ENCODE results near the gene PAAF1.

PAAF1 gene

DNA sequence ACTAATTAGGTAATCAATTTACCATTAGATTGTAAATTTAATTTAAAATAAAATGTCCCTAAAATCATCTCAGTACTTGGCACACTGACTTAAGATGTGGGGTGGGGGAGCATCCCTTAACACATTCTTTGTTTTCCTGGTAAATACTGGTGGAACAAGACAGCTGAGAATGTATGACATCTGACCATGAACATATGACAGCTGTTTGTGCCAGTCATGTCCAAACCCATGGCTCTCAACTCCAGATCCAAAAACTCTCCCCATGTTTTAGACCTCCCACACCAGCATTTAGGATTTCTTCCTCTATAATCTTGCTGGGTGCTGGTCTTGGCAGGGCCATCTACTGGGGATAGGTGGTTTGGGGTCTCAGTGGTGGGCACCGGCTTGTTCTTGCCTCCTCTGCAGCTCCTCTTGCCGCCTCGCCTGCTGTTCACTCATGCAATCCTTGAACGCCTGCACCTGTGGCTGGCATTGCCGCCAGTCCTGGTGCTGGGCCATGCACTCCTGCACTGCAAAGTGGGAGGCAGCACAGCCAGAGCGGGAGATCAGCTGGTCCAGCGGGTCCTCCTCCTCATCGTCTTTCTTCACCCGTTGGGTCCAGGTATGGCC lies 3.9 kb upstream of the PAAF1 start:
- no peak overlapping the region for H4K91ac ChIP-seq (ENCODE audit: low read depth, low read length)
- peaks cover 7% of the 10 kb centered on the region for H3K79me2 ChIP-seq (ENCODE audit: control insufficient read depth, insufficient read depth, low read length, poor library complexity)
- no peak overlapping the region for H3K9ac ChIP-seq (ENCODE audit: low read length)
- H3K23ac ChIP-seq (ENCODE audit: low read length): no peak overlapping the region
- H3K4me1 ChIP-seq (ENCODE audit: control insufficient read depth in 1 of 2, insufficient read depth in 2 of 2, low read length in 2 of 2): peaks cover 2 to 6% of the 10 kb centered on the region in 2 experiments
- no peak overlapping the region for H2AK5ac ChIP-seq (ENCODE audit: low read length)
- DNase-seq: no peak
- H4K12ac ChIP-seq (ENCODE audit: low read depth, low read length): no peak overlapping the region
- no peak overlapping the region for H2BK5ac ChIP-seq (ENCODE audit: low read depth, low read length, poor library complexity)
- H3K4me3 ChIP-seq (ENCODE audit: low read depth, low read length): no peak overlapping the region
- peaks cover 10% of the 10 kb centered on the region for H3K79me1 ChIP-seq (ENCODE audit: low read length)
- peaks cover 15% of the 10 kb centered on the region in 2 experiments for H3K36me3 ChIP-seq (ENCODE audit: control insufficient read depth in 1 of 2, insufficient read depth in 2 of 2, low read length in 2 of 2)
- H3K4me2 ChIP-seq (ENCODE audit: low read length): no peak overlapping the region
- H3K18ac ChIP-seq (ENCODE audit: low read length): peak overlapping the region; percentile 48
- H2BK120ac ChIP-seq (ENCODE audit: insufficient read depth, low read length, poor library complexity): no peak overlapping the region
- no peak overlapping the region for H3K27ac ChIP-seq (ENCODE audit: low read depth, low read length)
- no peaks in the 10 kb centered on the region for H3K9me3 ChIP-seq (ENCODE audit: insufficient read depth, low read depth, low read length)
- no peak overlapping the region for H2AFZ ChIP-seq (ENCODE audit: insufficient read depth, low read length, poor library complexity)
- no peaks in the 10 kb centered on the region for H3K27me3 ChIP-seq (ENCODE audit: insufficient read depth, low read length)
- H4K8ac ChIP-seq (ENCODE audit: low read depth, low read length): no peak overlapping the region
- H3K4ac ChIP-seq (ENCODE audit: low read depth, low read length): no peak overlapping the region
- WGBS (ENCODE audit: extremely low coverage, insufficient coverage, insufficient read length): no CpG with 5 or more reads among the region's 9 CpGs
- no peak overlapping the region for H2BK12ac ChIP-seq (ENCODE audit: low read length)
- H3K14ac ChIP-seq (ENCODE audit: low read length): no peak overlapping the region

DNA sequence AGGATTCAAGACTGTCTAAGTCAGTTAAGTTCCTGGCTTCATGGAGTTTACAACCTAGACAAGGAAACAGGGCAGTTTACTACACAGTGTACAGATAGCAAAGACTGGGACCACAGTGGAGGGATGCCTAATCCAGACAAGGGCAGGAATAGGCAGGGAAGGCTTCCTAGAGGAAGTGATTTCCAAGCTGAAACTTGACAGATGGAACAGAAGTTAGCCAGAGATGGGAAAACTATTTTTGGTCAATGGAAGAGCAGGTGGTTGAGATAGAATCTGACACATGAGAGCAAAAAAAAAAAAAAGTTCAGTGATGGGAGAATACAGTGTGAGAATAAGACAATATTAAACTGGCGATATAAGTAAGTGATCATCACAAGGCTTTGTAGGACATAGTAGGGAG lies 1.4 kb upstream of the PAAF1 start:
- no peak overlapping the region for H4K91ac ChIP-seq (ENCODE audit: low read depth, low read length)
- no peak overlapping the region for H4K8ac ChIP-seq (ENCODE audit: low read depth, low read length)
- H3K27ac ChIP-seq (ENCODE audit: low read depth, low read length): no peak overlapping the region
- H3K18ac ChIP-seq (ENCODE audit: low read length): no peak overlapping the region
- H2BK120ac ChIP-seq (ENCODE audit: insufficient read depth, low read length, poor library complexity): no peak overlapping the region
- H3K14ac ChIP-seq (ENCODE audit: low read length): no peak overlapping the region
- H4K12ac ChIP-seq (ENCODE audit: low read depth, low read length): no peak overlapping the region
- peaks cover 15% of the 10 kb centered on the region in 2 experiments for H3K36me3 ChIP-seq (ENCODE audit: control insufficient read depth in 1 of 2, insufficient read depth in 2 of 2, low read length in 2 of 2)
- H2AFZ ChIP-seq (ENCODE audit: insufficient read depth, low read length, poor library complexity): no peak overlapping the region
- no peak overlapping the region for H3K4ac ChIP-seq (ENCODE audit: low read depth, low read length)
- DNase-seq: no peak
- H3K23ac ChIP-seq (ENCODE audit: low read length): no peak overlapping the region
- H2AK5ac ChIP-seq (ENCODE audit: low read length): no peak overlapping the region
- peaks cover 2% of the 10 kb centered on the region for H3K9me3 ChIP-seq (ENCODE audit: insufficient read depth, low read depth, low read length)
- peaks cover 10% of the 10 kb centered on the region for H3K79me1 ChIP-seq (ENCODE audit: low read length)
- no peak overlapping the region for H2BK5ac ChIP-seq (ENCODE audit: low read depth, low read length, poor library complexity)
- peak overlapping the region; percentile 70 for H3K4me2 ChIP-seq (ENCODE audit: low read length)
- H3K4me3 ChIP-seq (ENCODE audit: low read depth, low read length): no peak overlapping the region
- peaks cover 7% of the 10 kb centered on the region for H3K79me2 ChIP-seq (ENCODE audit: control insufficient read depth, insufficient read depth, low read length, poor library complexity)
- H3K4me1 ChIP-seq (ENCODE audit: control insufficient read depth in 1 of 2, insufficient read depth in 2 of 2, low read length in 2 of 2): peaks cover 2 to 6% of the 10 kb centered on the region in 2 experiments
- no CpG with 5 or more reads among the region's 1 CpG for WGBS (ENCODE audit: extremely low coverage, insufficient coverage, insufficient read length)
- H2BK12ac ChIP-seq (ENCODE audit: low read length): no peak overlapping the region
- no peak overlapping the region for H3K9ac ChIP-seq (ENCODE audit: low read length)
- no peaks in the 10 kb centered on the region for H3K27me3 ChIP-seq (ENCODE audit: insufficient read depth, low read length)

DNA sequence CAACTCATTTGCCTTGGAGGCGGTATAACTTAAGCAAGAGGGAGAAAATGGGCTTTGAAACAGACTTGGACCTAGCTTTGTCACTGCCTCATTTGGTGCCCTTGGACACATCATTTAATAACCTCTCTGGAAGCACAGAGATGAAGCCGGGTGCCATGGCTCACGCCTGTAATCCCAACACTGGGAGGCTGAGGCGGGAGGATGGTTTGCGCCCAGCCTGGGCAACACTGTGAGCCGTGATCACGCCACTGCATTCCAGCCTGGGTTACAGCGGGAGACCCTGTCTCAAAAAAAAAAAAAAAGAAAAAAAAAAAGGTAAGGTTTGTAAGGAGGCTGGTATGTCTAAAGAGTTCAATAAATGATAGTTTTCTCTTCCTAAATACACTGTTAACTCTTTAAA lies 959 bp upstream of the PAAF1 start:
- Histone ChIP-seq H3K79me1 (ENCODE audit: low read length) (peaks cover 10% of the 10 kb centered on the region), H3K4me2 (ENCODE audit: low read length) (peak overlapping the region; percentile 70), H4K91ac (ENCODE audit: low read depth, low read length) (peak overlapping the region; percentile 9), H3K18ac (ENCODE audit: low read length) (peak overlapping the region; percentile 23), H3K4me1 (ENCODE audit: control insufficient read depth in 1 of 2, insufficient read depth in 2 of 2, low read length in 2 of 2) (peaks cover 2 to 6% of the 10 kb centered on the region in 2 experiments), H2AK5ac (ENCODE audit: low read length) (no peak overlapping the region), H3K23ac (ENCODE audit: low read length) (no peak overlapping the region), H3K14ac (ENCODE audit: low read length) (peak overlapping the region; percentile 28), H2BK120ac (ENCODE audit: insufficient read depth, low read length, poor library complexity) (no peak overlapping the region), H3K9ac (ENCODE audit: low read length) (no peak overlapping the region), H3K4ac (ENCODE audit: low read depth, low read length) (peak overlapping the region; percentile 41), H3K36me3 (ENCODE audit: control insufficient read depth in 1 of 2, insufficient read depth in 2 of 2, low read length in 2 of 2) (peaks cover 15% of the 10 kb centered on the region in 2 experiments), H3K9me3 (ENCODE audit: insufficient read depth, low read depth, low read length) (peaks cover 2% of the 10 kb centered on the region), H4K8ac (ENCODE audit: low read depth, low read length) (peak overlapping the region; percentile 55), H3K79me2 (ENCODE audit: control insufficient read depth, insufficient read depth, low read length, poor library complexity) (peaks cover 7% of the 10 kb centered on the region), H3K27ac (ENCODE audit: low read depth, low read length) (no peak overlapping the region), H2AFZ (ENCODE audit: insufficient read depth, low read length, poor library complexity) (no peak overlapping the region), H2BK12ac (ENCODE audit: low read length) (no peak overlapping the region), H3K27me3 (ENCODE audit: insufficient read depth, low read length) (no peaks in the 10 kb centered on the region), H2BK5ac (ENCODE audit: low read depth, low read length, poor library complexity) (no peak overlapping the region), H4K12ac (ENCODE audit: low read depth, low read length) (peak overlapping the region; percentile 20), H3K4me3 (ENCODE audit: low read depth, low read length) (peak overlapping the region; percentile 63)
- no CpG with 5 or more reads among the region's 8 CpGs for WGBS (ENCODE audit: extremely low coverage, insufficient coverage, insufficient read length)
- no peak for DNase-seq

DNA sequence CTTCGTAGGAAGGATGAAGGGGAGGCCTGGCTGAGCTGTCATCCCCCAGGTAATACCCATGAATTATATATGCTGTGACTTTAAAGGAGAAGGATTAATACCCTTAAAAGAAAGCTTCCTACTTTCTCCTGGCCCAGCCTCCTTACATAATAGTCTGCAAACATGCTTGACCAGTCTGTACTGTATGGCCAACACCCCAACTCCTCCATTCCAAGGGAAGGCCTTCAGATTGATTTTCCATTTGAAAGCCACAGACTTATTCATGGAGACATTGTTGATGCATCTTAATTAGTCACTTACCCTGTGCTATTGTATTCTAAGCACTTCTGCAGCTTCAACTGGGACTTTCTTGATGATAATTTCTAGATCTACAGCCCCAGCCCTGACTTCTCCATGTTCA lies 2.0 kb downstream of the PAAF1 start:
- Histone ChIP-seq H3K18ac (ENCODE audit: low read length) (no peak overlapping the region), H2BK120ac (ENCODE audit: insufficient read depth, low read length, poor library complexity) (no peak overlapping the region), H3K36me3 (ENCODE audit: control insufficient read depth in 1 of 2, insufficient read depth in 2 of 2, low read length in 2 of 2) (peaks cover 0 to 6% of the 10 kb centered on the region in 2 experiments), H3K4ac (ENCODE audit: low read depth, low read length) (no peak overlapping the region), H3K14ac (ENCODE audit: low read length) (no peak overlapping the region), H3K23ac (ENCODE audit: low read length) (no peak overlapping the region), H3K79me1 (ENCODE audit: low read length) (peaks cover 10% of the 10 kb centered on the region), H2AK5ac (ENCODE audit: low read length) (no peak overlapping the region), H3K4me2 (ENCODE audit: low read length) (no peak overlapping the region), H4K91ac (ENCODE audit: low read depth, low read length) (no peak overlapping the region), H2BK12ac (ENCODE audit: low read length) (no peak overlapping the region), H3K79me2 (ENCODE audit: control insufficient read depth, insufficient read depth, low read length, poor library complexity) (peaks cover 7% of the 10 kb centered on the region), H3K9me3 (ENCODE audit: insufficient read depth, low read depth, low read length) (peaks cover 2% of the 10 kb centered on the region), H3K4me3 (ENCODE audit: low read depth, low read length) (no peak overlapping the region), H3K27me3 (ENCODE audit: insufficient read depth, low read length) (no peaks in the 10 kb centered on the region), H3K4me1 (ENCODE audit: control insufficient read depth in 1 of 2, insufficient read depth in 2 of 2, low read length in 2 of 2) (peaks cover 2 to 6% of the 10 kb centered on the region in 2 experiments), H3K9ac (ENCODE audit: low read length) (no peak overlapping the region), H2AFZ (ENCODE audit: insufficient read depth, low read length, poor library complexity) (no peak overlapping the region), H2BK5ac (ENCODE audit: low read depth, low read length, poor library complexity) (no peak overlapping the region), H3K27ac (ENCODE audit: low read depth, low read length) (no peak overlapping the region), H4K8ac (ENCODE audit: low read depth, low read length) (no peak overlapping the region), H4K12ac (ENCODE audit: low read depth, low read length) (no peak overlapping the region)
- WGBS (ENCODE audit: extremely low coverage, insufficient coverage, insufficient read length): no CpG with 5 or more reads among the region's 1 CpG
- DNase-seq: no peak
